Dedifferentiated amniotic fluid mesenchymal stem cell (primary cell): ENCODE results near the gene RAB25.

Source experiments
- DNase-seq: peaks from one replicate; pipeline ENCODE4 v3.0.0-alpha.2; 2016; ENCODE audit errors: extremely low spot score

The RAB25 gene

DNA sequence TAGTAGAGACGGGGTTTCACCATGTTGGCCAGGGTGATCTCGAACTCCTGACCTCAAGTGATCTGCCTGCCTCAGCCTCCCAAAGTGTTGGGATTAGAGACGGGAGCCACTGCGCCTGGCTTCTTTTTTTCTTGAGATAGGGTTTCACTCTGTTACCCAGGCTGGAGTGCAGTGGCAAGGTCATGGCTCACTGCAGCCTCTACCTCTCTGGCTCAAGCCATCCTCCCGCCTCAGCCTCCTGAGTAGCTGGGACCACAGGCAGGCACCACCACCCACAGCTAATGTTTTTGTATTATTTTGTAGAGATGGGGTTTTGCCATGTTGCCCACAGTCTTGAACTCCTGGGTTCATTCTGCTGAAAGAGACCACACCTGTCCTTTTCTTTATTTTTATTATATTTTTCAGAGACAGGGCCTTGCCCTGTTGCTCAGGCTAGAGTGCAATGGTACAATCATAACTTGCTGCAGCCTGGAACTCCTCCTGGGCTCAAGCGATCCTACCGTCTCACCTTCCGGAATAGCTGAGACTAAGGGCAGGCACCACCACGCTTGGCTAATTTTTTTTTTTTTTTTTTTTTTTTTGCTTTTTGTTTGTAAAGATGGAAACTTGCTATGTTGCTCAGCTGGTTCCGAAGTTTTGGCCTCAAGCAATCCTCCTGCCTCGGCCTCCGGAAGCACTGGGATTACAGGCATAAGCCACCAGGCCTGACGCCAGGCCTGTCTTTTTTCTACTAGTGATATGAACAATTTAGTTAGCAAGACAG lies 56.6 kb downstream of the RAB25 start:
- DNase-seq: no peak

DNA sequence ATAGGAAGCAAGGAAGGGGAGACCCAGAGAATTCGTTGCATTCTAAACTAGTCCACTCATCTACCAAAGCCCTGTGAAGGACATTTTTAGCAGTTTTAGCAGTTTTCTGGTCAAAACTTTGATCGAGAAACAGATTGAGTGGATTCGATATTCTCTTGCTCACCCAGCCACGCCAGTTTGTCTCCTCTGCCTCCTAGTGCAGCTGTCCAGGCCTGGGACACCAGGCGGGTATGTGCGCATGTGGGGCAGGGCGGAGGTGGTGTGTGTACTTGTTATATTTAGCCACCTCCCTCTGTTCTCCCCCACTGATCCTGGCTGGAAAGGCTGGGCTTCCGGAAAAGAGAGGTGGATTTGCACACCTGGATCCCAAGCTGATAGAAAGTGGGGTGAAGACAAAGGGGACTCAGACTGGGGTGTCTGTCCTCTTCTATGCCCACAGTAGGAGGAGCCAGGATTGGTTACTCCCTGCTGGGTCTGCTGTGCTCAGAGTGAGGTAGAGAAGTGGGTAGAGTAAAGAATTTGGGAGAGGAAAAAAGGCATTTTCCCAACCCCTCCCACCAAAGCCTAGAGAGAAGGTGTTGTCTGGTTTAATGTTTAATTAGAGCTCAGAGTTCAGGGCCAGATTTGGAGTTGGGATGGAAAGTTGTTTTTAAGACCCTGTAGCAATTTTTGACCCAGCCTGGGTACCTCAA lies 57.4 kb downstream of the RAB25 start:
- DNase-seq: no peak

DNA sequence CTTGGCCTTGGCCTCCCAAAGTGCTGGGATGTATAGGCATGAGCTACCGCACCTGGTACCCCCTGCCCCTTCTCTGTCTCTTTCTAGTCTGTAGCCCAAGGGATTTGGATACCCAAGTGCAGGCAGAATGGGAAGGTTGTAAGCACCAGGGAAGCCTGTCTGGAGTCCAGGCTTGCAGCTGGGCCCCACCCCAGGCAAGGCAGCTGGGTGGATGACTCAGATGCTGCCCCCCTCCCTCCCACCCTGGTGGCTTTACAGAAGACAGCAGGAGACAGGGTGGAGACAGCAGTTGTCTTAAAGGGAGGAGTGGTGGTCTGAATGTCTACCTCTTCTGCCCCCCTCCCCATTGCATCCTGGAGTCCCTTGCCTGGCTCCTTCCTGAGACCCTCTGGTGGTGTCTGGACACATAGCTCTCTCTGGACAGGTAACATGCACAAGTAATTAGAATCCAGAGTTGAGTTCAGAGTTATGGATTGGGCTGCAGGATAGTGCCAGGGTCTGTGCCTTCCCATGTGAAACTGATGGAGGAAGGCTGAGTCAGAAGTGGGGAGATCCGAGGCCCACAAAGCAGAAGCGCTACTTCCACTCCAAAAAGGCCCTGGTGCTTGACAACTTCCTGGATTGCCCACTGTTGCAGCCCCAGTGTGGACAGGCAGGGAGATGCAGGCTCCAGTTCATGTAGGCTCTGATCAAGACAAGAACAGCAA lies 58.7 kb downstream of the RAB25 start:
- peak; percentile 46 for DNase-seq
